Hindlimb muscle (tissue), 1 donor: ENCODE measurements around the gene STEAP3. TPM values are rescaled to one million over a fixed set of nuclear protein-coding genes. Genes with fewer than 3 reads are reported as not detected.

Experiments
- DNase-seq: peaks from one replicate; pipeline ENCODE4 v3.0.0-alpha.2; 2013
- polyA plus RNA-seq: library from polyadenylated mRNA; unstranded; fragments of 120-200 nt; gene quantifications from one replicate; pipeline ENCODE4 v1.2.1, GENCODE V29; 2013; ENCODE audit not compliant: insufficient read length

STEAP3 gene
- polyA plus RNA-seq = 25.5 TPM

DNA sequence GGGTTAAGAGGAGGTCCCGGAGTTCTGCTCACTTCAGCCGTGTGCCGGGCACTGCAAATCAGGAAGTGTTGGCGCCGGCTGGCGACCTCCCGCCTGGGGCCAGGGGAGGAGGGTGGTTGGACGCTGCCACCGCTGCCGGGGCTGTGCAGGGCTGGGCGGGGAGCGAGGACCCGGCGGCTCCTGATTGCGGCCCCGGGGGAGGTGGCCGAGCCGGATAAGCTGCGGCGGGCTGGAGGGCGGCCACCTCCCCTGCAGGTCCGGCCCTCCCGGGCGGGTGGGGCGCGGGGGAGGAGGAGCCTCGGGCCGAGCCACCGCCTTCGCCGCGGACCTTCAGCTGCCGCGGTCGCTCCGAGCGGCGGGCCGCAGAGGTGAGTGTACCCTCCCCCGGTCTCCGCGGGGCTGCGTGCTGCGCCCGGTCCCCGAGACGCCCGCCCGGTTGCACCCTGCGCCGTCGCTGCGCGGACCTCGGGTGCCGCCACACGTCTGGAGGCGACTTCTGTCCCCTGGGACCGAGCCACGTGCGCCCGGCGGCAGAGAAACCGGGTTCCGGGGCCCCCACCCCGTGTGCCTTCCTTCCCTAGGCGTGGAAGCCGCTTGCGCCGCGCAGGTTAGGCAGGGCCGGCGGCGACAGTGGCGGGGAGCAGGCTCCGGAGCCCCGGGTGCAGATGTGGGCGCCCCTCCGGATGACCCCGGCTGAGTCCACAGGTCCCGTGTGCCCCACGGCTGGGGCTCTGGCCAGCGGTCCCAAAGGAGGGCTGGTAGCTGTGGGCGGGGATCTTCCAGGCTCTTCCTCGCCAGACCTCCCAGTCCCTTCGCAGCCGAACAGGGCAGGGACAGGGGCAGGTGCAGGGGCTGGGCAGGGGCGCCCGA, at the start of gene STEAP3:
TSS of gene STEAP3 (plus strand) at position 314 of the 870 bp plus-strand sequence. CDS start 7,179 bp downstream, outside the sequence.
- DNase-seq = peak; percentile 42

GRCh38 chr2:119174216-119174992, 49.2 kb upstream of the STEAP3 start:
- DNase-seq = no peak

- DNase-seq = no peak
Measured at GRCh38 chr2:119174993-119175347, 48.7 kb upstream of the STEAP3 start.

GRCh38 chr2:119175517-119175916, 48.1 kb upstream of the STEAP3 start:
- no peak for DNase-seq

- no peak for DNase-seq
Measured at GRCh38 chr2:119177171-119177837, 46.3 kb upstream of the STEAP3 start.

DNA sequence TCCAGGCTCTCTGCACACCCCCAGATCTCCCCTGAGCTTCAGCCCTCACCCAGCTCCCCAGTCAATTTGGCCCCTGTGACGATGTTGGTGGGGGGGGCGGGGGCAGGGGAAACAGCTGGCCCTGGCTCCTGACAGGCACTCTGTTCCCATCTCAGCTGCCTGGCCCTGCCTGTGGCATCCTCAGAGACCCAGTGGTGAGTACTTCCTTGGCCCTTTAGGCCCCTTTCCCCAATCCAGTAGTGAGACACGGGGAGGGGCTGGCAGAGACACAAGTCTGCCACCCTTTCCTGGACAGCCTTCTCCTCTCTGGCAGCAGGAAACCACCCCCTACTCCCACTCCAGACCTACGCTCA, 45.8 kb upstream of the STEAP3 start:
- DNase-seq = no peak

GRCh38 chr2:119178776-119179175, 44.9 kb upstream of the STEAP3 start:
- no peak for DNase-seq

DNA sequence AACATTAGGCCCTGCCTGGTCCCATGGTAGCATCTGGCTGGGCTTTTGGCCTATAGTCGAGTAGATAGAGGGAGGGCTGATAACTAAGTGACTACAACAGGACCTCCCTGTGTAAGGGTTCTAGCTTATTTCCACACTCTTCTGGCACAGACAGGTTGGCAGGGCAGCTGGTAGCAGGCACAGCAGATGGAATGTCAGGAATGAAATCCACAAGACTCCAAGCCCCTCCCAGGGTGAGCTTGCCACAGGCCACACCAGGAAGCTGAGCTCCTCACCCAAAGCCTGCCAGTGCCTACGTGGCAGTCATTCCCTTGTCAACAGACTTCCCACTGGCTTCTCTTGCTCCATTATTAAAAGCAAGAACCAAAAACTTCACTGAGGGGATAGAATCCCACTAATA, 44.4 kb upstream of the STEAP3 start:
- DNase-seq = no peak

DNA sequence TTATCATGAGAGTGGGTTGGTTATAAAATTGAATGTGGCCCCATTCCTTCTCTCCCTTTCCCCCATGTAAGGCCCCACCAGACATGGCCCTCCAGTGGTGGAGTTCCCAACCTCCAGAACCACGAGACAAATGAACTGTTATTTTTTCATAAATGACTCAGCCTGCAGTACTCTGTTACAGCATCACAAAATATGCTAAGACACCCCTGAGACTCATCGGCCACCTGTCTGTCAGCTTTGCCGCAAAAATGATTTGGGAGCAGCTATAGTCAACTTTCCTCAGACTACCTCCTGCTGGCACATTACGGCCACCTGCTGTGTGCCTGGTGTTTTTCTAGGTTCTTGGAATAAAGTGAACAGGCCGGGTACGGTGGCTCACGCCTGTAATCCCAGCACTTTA, 43.6 kb upstream of the STEAP3 start:
- DNase-seq = no peak

DNA sequence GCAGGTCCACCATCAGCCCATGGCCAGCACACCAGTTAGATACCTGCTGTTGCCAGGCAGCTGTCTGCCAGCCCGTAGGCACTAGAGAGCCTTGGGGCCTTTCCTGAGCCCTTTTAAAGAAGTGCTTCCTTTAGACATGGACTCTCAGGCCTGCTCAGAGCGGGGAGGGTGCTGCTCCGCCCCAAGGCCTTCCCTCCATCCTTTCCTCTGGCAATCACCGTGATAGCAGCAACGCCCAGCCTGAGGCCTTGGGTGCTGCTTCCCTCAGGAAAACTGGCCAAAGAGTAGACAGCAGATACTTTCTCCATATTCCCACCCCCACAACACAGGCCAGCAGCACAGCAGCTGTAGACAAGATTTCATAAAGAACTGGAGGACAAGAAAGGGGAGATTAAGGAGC, 42.7 kb upstream of the STEAP3 start:
- no peak for DNase-seq

- no peak for DNase-seq
Measured at GRCh38 chr2:119181391-119181790, 42.2 kb upstream of the STEAP3 start.

DNA sequence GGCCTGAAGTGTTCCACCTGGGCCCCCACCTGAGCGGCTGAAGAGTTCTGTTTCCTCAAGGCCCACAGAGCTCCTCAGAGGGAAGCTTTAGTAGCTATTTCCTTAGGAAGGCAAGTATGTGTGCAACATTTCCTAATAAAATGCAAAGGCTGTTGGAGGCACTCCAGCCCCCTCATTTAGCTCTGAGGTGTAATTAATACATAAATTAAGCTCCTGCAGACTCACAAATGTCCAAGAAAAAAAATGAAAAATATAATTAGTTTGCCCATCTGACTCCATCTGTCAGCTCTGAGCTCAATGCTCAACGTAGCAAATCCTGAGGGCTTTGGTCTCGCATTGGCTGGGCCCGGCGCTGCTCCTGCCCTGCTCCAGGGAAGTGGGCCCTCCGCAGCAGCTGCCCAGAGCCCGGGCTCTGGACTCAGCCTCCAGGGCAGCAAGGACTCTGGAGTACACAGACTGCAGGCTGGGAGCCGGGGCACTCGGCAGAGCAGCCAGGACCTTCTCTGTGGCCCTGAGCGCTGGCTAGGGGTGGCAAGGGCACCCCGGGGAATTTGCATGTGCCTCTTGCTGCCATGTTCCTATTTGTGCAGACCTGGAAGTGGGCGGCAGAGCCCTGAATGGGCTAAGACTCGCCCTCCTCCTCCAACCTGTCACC, 41.7 kb upstream of the STEAP3 start:
- DNase-seq = no peak

DNA sequence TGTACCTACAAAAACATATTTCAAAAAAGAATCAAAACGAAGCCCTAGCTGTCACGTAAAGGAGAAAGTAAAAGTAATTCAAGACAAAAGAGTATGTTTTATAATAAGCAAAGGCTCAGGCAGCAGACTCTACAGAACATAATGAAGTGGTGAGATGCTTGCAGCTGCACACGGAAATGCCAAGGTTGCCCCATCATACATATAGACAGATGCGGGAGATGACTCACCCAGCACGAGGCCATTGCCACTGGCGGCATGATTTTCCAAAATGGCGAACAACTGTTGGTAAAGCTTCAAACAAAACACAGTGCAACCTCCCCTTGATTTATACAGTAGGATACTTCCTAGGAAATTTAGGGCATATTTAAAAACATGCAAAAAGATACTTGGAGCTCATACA, 39.1 kb upstream of the STEAP3 start:
- DNase-seq = no peak

DNA sequence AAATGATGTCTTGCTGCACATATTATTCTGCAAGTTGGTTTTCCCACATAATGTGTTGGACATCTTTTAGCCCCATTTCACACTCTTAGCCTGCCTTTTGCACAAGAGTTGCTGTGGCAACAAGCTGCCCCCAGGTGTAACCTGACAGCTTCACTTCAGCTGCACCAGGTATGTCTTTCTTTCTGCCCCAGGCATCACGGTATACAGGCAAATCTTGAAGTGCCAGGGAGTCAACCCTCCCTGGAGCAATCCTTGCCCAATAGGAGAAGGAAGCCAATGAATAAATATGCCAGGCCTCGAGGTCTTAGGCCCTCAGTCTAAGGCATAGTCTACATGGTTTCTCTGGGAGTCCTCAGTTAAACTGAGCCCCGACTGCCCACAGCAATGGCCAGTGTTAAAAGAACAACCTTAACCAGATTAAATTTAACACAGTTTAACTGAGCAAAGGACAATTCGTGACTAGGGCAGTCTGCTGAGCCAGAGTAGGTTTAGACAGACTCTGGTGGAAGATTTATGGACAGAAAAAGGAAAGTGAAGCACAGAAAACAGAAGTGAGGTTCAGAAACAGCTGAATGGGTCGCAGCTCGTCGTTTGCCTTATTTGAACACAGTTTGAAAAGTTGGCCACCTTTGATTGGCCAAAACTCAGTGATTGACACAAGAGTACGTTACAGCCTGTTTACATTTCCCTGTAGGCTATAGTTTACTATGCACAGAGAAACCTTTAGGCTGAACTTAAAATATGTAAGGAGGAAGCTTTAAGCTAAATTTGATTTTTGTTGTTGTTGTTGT, 33.1 kb upstream of the STEAP3 start:
- DNase-seq = no peak

- DNase-seq = no peak
Measured at GRCh38 chr2:119192893-119193292, 30.7 kb upstream of the STEAP3 start.

- DNase-seq = no peak
Measured at GRCh38 chr2:119195001-119195400, 28.6 kb upstream of the STEAP3 start.

GRCh38 chr2:119195887-119196286, 27.7 kb upstream of the STEAP3 start:
- DNase-seq = no peak

GRCh38 chr2:119196301-119197125, 27.1 kb upstream of the STEAP3 start:
- DNase-seq = no peak

GRCh38 chr2:119197126-119197405, 26.6 kb upstream of the STEAP3 start:
- no peak for DNase-seq

GRCh38 chr2:119197529-119198239, 25.9 kb upstream of the STEAP3 start:
- DNase-seq = no peak
